Measurements from ENCODE around the gene TMEFF2. TPM values are rescaled to one million over a fixed set of nuclear protein-coding genes. Genes with fewer than 3 reads are reported as not detected.

Gene TMEFF2
- total RNA-seq, 1 experiment from 2014 or later, result 0.17 TPM

DNA sequence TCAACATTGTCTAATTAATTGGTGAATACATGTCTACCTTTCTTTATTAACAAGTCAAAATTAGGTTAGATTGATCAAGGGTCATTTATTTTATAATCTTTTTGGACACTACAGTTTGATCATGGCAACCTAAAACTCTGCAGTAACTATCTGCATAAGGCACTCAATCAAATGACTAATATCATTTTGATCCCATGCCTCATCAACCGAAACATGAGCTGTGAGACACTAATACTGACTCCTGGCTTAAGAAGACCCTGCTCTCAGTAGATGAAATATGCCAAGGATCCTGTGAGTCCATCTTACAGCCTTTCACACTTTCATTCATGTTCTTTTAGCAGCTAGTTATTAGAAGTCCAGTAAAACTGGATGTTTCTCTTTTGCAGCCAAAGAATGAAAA is 178.5 kb downstream of the TMEFF2 start:
- Histone ChIP-seq H3K27me3 (ENCODE audit: control insufficient read depth, insufficient read depth, low read length) (no peaks in the 10 kb centered on the region), H3K4me3 (ENCODE audit: insufficient read depth, low read depth, low read length) (no peak overlapping the region), H3K36me3 (replicated peaks; ENCODE audit: control insufficient read depth, insufficient read depth, low read length) (no peaks in the 10 kb centered on the region)
- no peak for DNase-seq

DNA sequence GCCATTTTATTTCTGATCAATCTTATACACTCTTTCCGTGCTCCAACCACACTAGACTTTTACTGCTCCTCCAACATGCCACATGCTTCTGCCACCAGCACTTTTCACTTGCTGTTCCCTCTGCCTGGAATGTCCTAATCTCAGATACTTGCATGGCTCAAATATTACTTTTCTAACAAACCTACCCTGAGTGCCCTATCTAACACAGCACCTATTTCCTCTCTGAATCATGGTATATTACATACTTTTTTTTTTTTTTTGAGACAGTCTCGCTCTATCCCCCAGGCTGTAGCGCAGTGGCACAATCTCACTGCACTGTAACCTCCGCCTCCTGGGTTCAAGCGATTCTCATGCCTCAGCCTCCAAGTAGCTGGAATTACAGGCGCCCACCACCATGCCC is 181.5 kb downstream of the TMEFF2 start:
- DNase-seq, result no peak
- Histone ChIP-seq H3K36me3 (replicated peaks; ENCODE audit: control insufficient read depth, insufficient read depth, low read length) (no peaks in the 10 kb centered on the region), H3K4me3 (ENCODE audit: insufficient read depth, low read depth, low read length) (no peak overlapping the region), H3K27me3 (ENCODE audit: control insufficient read depth, insufficient read depth, low read length) (no peaks in the 10 kb centered on the region)

DNA sequence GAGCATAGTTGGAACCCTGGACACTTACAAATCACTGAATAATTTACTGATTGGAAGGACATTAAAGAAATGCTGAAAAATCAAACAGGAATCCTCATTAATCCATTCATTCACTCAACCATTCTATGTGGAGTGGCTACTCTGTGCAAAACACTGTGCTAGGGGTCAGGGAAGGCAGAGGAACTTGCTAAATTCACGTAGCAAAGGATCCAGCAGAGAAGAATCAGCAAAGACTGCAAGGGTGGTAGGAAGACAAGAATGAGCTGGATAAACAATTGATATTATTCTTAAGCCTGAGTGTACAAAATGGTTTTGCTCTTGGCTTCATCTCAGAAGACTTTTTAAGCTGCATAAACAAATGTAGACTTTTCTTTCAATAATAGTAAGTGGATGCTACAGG is 183.5 kb downstream of the TMEFF2 start:
- Histone ChIP-seq H3K36me3 (replicated peaks; ENCODE audit: control insufficient read depth, insufficient read depth, low read length) (no peaks in the 10 kb centered on the region), H3K27me3 (ENCODE audit: control insufficient read depth, insufficient read depth, low read length) (no peaks in the 10 kb centered on the region), H3K4me3 (ENCODE audit: insufficient read depth, low read depth, low read length) (no peak overlapping the region)
- no peak for DNase-seq

DNA sequence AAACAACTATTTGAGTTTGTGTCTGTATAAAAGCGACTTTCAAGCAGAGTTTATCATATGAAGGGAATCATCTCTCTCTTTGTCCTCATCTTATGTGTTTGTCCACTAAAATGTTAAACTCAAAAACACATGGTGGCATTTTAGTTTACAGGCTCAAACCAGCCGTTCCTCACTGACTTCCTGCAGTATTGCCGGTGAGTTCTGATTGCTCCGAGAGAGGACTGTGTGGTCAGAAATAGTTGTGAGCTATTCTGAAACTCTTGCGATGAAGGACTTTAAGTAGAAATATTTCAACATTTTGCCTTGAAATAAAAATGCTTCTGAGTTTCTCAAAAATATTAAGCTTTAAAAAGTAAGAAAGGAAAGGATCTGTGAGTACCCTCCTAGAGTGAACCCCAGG is 184.7 kb downstream of the TMEFF2 start:
- H3K4me3 ChIP-seq (ENCODE audit: insufficient read depth, low read depth, low read length), result no peak overlapping the region
- DNase-seq, result no peak
- H3K27me3 ChIP-seq (ENCODE audit: control insufficient read depth, insufficient read depth, low read length), result no peaks in the 10 kb centered on the region
- H3K36me3 ChIP-seq (replicated peaks; ENCODE audit: control insufficient read depth, insufficient read depth, low read length), result no peaks in the 10 kb centered on the region

DNA sequence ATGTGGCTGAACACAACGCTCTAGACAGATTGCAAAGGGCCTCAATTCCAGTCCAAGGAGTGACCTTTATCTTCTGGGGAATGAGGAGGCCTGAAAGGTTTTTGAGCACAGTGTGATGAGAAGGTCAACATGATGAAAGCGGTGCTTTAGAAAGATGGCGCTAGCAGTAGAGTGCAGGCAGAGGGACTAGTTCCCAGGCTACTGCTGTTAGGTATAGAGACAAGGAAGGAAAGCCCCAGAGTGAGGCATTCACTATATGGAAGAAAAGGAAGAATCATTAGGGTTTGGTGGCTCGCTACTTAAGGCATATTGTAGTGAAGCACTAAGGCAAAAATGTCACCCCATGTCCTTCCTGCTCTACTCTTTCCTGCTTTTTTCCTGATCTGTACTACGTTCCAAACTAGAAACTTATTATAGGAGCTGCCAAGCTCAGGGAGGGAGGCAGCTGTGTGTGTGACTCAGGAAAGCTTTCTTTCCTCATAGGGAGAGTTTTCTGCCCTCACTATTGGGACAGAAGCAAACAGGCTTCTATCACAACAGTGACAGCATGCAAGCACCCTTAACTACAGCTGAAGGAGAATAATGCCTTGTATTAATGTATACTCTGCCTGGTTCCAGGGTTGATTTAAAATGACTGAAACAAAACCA is 187.0 kb downstream of the TMEFF2 start:
- no peaks in the 10 kb centered on the region for H3K27me3 ChIP-seq (ENCODE audit: control insufficient read depth, insufficient read depth, low read length)
- no peak overlapping the region for H3K4me3 ChIP-seq (ENCODE audit: insufficient read depth, low read depth, low read length)
- H3K36me3 ChIP-seq (replicated peaks; ENCODE audit: control insufficient read depth, insufficient read depth, low read length), result no peaks in the 10 kb centered on the region
- no peak for DNase-seq

DNA sequence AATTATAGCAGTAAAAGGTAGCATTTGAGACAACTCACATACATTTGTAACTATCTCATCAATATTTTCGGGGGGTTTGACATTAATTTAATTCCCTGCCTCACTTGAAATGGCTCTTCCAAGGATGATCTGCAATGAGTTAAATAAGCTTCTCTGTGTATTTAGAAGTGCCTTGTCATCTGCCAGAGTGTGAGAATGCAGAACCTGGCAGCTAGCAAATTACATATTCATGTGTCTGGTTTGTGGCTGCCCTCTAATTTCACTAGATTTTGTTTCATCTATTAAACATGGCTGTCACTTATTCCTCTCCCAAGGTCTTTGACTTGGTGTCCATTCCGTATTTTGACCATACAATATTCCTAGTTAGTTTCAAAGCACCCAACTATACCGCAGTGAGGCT is 189.5 kb downstream of the TMEFF2 start:
- Histone ChIP-seq H3K36me3 (replicated peaks; ENCODE audit: control insufficient read depth, insufficient read depth, low read length) (no peaks in the 10 kb centered on the region), H3K4me3 (ENCODE audit: insufficient read depth, low read depth, low read length) (no peak overlapping the region), H3K27me3 (ENCODE audit: control insufficient read depth, insufficient read depth, low read length) (no peaks in the 10 kb centered on the region)
- DNase-seq, result no peak

DNA sequence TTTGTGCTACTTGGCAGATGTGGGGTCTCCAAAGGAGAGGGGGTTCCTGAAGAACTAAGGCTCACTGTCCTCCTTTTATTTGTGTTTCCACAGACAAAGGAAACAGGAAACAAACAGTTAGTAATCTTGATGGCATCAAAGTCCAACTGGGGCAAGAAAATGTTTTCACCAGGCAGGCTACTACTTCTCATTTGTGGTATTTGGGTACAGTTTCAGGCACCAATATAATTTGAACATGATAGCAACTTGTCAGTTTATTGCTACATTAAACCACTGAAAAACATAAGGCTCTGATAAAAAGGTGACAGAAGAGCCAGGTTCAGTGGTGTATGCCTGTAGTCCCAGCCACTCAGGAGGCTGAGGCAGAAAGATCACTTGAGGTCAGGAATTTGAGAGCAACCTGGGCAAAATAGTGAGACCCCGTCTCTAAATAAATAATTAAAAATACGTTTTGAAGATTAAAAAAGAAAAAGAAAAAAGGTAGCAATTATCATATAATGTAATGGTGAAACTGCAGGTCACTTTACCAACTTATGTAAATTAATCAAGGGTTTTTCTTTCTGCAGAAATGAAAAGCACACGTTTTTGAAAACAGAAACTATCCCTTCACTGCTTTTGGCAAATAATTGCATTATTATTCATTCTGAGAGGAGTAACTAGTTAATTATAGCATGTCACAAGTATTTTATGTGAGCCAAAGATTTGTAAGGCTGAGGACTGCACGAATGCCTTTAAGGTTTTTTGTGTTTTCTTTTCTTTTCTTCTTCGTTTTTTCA is 190.4 kb downstream of the TMEFF2 start:
- no peak for DNase-seq
- Histone ChIP-seq H3K4me3 (ENCODE audit: insufficient read depth, low read depth, low read length) (no peak overlapping the region), H3K27me3 (ENCODE audit: control insufficient read depth, insufficient read depth, low read length) (no peaks in the 10 kb centered on the region), H3K36me3 (replicated peaks; ENCODE audit: control insufficient read depth, insufficient read depth, low read length) (no peaks in the 10 kb centered on the region)

DNA sequence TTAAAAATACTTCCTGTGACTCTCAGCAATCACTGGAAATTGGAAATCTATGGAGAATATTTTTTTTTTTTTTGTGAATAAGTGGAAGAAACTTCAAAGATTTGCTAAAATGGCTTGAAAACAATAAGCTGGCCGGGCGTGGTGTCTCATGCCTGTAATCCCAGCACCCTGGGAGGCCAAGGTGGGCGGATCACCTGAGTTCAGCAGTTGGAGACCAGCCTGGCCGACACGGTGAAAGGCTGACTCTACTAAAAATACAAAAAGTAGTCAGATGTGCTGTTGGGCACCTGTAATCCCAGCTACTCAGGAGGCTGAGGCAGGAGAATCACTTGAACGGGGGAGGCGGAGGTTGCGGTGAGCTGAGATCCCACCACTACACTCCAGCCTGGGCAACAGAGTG is 192.3 kb downstream of the TMEFF2 start:
- no peaks in the 10 kb centered on the region for H3K27me3 ChIP-seq (ENCODE audit: control insufficient read depth, insufficient read depth, low read length)
- no peak for DNase-seq

DNA sequence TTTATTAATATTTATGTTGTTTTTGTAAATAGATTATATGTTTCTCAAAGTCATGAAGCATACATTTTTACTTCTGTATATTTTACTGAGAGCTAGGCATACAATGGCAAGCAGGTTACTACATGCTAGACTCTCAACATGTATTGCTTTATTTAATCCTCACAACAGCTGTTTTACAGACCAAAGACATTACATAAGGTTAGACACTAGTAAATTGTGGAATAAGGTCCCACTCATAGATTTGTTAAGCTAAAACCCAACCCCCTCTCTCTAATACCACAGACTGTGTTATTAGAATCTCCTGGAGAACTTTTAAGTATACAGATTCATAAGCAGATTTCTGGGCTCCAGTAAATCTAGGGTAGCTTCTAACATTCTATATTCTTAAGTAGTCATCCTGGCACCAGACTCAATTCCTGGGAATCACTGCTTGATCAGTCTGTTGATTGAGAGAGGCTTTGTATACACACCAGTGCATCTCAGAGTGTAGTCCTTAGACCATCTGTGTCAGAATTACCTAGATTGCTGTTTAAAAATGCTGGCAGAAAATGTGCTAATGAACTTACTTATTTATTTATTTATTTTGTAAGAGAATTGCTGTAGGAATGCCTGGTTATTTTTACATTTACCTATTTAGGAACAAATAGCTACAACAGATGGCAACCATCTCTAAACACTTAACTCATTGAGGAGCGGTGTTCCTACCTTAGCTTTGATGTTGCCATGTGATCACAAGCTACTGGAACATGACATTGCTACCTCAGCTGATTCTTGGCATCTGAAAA is 194.3 kb downstream of the TMEFF2 start:
- Histone ChIP-seq H3K4me3 (ENCODE audit: insufficient read depth, low read depth, low read length) (no peak overlapping the region), H3K36me3 (replicated peaks; ENCODE audit: control insufficient read depth, insufficient read depth, low read length) (no peaks in the 10 kb centered on the region), H3K27me3 (ENCODE audit: control insufficient read depth, insufficient read depth, low read length) (no peaks in the 10 kb centered on the region)
- no peak for DNase-seq

More for the DNA sequence above, 192.3 kb downstream of the TMEFF2 start:
- Histone ChIP-seq H3K36me3 (replicated peaks; ENCODE audit: control insufficient read depth, insufficient read depth, low read length) (no peaks in the 10 kb centered on the region), H3K4me3 (ENCODE audit: insufficient read depth, low read depth, low read length) (no peak overlapping the region)

DNA sequence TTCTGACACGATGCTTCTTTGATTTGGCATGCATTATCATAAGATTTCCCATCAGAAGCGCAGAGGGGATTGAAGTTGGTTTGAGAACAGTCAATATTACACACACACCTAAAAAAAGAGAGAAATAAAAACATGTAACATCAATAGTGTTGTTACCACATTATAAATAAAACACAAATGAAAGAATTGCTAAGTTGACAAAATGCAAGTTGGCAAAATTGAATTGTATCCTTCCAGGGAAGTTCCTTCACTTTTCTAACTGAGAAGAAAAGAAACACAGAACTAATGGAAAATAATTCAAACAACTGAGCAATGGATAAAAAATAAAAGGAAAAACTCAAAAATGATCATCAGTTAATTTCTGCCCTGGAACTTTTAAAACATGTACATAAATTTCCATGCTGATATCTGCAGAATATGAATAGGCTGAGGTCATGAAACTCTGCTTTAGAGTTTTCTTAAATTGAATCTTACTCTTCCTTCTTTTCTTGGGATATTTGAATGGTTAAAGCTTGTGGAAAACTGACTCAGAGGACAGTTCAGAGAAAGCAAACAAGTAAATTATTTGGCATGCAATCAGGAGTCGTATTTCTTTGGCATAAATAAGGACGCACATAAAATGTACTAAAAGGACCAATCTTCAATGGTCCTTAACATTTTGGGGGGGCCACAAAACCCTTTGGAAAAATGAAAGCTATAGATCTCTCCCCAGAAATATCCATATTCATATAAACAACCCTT is 195.5 kb downstream of the TMEFF2 start:
- no peak for DNase-seq
- Histone ChIP-seq H3K36me3 (replicated peaks; ENCODE audit: control insufficient read depth, insufficient read depth, low read length) (no peaks in the 10 kb centered on the region), H3K27me3 (ENCODE audit: control insufficient read depth, insufficient read depth, low read length) (no peaks in the 10 kb centered on the region), H3K4me3 (ENCODE audit: insufficient read depth, low read depth, low read length) (no peak overlapping the region)

DNA sequence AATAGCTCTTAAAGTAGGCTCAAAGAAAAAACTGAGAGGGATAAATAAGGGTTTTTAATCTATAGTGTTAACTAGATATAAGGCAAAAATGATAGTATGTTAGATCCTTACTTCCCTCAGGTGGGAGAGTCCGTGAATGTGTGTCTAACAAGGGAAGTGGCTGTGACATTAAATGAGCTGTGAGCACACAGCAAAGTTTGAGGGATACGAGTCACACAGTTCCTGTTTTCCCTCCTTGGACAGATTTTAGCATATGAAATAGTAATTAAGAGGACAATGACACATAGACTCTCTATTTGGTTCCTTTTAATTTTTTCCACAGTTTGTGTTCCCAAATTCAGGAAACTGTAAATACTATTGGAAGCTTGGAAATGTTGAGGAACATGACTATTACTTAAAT is 199.4 kb downstream of the TMEFF2 start:
- Histone ChIP-seq H3K4me3 (ENCODE audit: insufficient read depth, low read depth, low read length) (no peak overlapping the region), H3K27me3 (ENCODE audit: control insufficient read depth, insufficient read depth, low read length) (no peaks in the 10 kb centered on the region), H3K36me3 (replicated peaks; ENCODE audit: control insufficient read depth, insufficient read depth, low read length) (no peaks in the 10 kb centered on the region)
- DNase-seq, result no peak

DNA sequence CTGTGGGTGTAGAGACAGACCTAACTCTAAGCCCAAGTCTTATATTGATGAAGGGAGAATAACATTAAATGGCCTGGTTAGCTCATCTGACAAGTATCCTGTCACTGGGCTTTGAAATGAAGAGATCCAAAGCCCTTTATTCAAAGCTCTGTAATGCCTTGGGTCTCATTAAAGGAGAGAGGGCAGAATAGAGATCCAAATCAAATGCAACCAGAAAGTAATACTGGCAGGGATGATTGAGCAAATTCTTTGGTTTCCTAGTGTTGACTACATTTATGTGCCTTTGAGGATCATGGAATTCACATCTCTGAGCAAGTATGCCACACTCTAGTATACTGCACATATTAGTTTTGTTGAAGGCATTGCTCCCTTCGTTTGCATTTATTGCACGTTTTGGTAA is 200.0 kb downstream of the TMEFF2 start:
- no peak for DNase-seq

DNA sequence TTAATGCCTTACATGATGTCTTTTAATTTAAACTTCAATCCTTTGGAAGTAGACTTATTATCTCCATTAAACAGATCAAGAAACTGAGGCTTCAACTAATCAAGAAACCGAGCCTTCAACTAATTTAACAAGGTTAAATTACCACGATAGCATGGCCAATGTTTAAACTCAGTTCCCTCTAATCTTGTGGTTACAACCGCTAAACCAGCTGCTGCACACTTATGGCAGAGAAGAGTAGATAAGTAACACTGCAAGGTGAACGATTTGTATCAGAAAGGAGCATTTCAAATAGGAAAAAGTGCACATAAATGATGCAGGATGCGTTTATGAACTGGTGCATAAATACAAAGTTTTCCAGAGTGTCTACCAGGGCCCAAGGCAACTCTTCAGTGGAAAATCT is 203.3 kb downstream of the TMEFF2 start:
- Histone ChIP-seq H3K4me3 (ENCODE audit: insufficient read depth, low read depth, low read length) (no peak overlapping the region), H3K27me3 (ENCODE audit: control insufficient read depth, insufficient read depth, low read length) (no peaks in the 10 kb centered on the region), H3K36me3 (replicated peaks; ENCODE audit: control insufficient read depth, insufficient read depth, low read length) (no peaks in the 10 kb centered on the region)
- DNase-seq, result no peak

More for the DNA sequence above, 200.0 kb downstream of the TMEFF2 start:
- Histone ChIP-seq H3K27me3 (ENCODE audit: control insufficient read depth, insufficient read depth, low read length) (no peaks in the 10 kb centered on the region), H3K4me3 (ENCODE audit: insufficient read depth, low read depth, low read length) (no peak overlapping the region), H3K36me3 (replicated peaks; ENCODE audit: control insufficient read depth, insufficient read depth, low read length) (no peaks in the 10 kb centered on the region)

DNA sequence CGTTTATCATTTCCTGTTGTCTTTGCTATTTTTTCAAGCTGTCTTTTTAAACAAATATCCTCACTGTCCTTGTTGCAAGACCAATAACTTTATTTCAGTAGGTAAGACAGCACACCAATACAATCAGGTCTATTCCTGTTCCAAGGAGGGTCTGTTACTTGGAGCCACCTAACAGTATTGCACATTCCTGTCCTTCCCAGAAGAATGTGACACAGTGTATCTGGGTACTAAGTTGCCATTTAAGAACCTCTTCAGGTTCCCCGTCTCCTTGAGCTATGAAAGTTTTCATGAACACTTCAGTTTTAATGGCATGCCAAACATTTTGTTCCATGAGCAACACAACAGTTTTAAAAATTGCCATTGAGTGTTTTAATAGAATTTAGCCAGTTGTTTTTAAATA is 209.0 kb downstream of the TMEFF2 start:
- DNase-seq, result no peak
- Histone ChIP-seq H3K27me3 (ENCODE audit: control insufficient read depth, insufficient read depth, low read length) (no peaks in the 10 kb centered on the region), H3K4me3 (ENCODE audit: insufficient read depth, low read depth, low read length) (no peak overlapping the region), H3K36me3 (replicated peaks; ENCODE audit: control insufficient read depth, insufficient read depth, low read length) (no peaks in the 10 kb centered on the region)

Measured in H7 (cell line).